T47D (cell line): ENCODE data around the gene SHLD2.
A peak's percentile ranks its signal among the peaks of the same experiment; 100 is the strongest.

Experiments
- DNase-seq, 2 experiments: peaks; one replicate each; pipeline versions ENCODE4 v3.0.0 to v3.0.0-alpha.2; 2011 to 2012; ENCODE audit warnings: low read depth in 1 of 2, low spot score in 1 of 2
- JUND ChIP-seq: IDR thresholded peaks from 2 replicates; pipeline ENCODE4 v1.6.1; 2012; ENCODE audit warnings: low read depth
- in situ Hi-C: cut with HindIII; loops from 2 replicates; pipeline ENCODE4 v1.10.0; 2016; ENCODE audit warnings: low sequenced_read_pairs, low pct_unique_long_range_greater_than_20kb

The SHLD2 gene, protein sequence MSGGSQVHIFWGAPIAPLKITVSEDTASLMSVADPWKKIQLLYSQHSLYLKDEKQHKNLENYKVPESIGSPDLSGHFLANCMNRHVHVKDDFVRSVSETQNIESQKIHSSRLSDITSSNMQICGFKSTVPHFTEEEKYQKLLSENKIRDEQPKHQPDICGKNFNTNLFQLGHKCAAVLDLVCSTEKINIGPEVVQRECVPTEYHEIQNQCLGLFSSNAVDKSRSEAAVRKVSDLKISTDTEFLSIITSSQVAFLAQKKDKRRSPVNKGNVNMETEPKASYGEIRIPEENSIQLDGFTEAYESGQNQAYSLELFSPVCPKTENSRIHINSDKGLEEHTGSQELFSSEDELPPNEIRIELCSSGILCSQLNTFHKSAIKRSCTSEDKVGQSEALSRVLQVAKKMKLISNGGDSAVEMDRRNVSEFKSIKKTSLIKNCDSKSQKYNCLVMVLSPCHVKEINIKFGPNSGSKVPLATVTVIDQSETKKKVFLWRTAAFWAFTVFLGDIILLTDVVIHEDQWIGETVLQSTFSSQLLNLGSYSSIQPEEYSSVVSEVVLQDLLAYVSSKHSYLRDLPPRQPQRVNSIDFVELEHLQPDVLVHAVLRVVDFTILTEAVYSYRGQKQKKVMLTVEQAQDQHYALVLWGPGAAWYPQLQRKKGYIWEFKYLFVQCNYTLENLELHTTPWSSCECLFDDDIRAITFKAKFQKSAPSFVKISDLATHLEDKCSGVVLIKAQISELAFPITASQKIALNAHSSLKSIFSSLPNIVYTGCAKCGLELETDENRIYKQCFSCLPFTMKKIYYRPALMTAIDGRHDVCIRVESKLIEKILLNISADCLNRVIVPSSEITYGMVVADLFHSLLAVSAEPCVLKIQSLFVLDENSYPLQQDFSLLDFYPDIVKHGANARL

DNA sequence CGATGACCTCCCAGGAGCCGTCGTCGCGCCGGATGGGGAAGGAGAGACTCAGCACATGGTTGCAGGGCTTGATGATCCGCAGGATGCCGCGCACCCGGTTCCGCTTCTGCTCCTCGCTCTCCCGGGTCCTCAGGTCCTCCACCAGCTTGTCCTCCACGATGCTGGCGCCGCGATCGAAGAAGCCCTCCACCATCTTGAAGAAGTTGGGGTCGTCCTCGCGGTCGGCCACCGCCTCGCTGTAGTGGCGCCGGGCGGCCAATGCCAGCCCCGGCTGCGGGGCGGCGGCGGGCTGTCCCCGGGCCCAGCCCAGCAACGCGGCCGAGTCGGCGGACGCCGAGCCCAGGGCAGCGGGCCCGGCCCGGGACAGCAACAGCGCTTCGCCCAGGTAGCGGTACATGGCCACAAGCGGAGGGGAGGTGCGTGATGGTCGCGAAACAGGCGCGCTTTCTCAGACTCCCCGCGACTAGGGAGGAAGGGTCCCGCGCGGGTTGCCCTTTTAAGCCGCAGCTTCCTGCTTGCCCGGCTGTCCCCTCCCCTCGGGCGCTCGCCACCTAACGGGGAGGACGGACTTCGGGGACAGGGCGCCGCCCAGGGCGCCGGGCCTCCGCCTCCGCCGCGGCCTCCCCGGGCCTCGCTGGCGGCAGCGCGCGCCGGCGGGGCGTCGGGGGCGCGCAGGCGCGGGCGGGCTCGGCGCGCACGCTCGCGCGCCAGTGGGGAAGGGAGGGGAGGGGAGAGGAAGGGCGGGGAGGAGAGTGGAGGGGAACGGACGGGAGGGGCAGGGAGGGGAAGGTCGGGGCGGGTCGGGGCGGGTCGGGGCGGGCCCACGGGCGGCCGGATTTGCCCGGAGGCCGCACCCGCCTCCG lies at the start of gene SHLD2, which contains the start of gene GLUD1:
SHLD2 (plus strand) TSS at position 834 of the 863 bp plus-strand sequence. CDS start 56,149 bp downstream, outside the sequence.
GLUD1 (minus strand) TSS at position 471 of the 863 bp plus-strand sequence; CDS start at position 397, 74 bp downstream.
- in situ Hi-C loops = no loop called here
- DNase-seq = peak; percentile 91 to 96
- TF ChIP-seq JUND = no peak

DNA sequence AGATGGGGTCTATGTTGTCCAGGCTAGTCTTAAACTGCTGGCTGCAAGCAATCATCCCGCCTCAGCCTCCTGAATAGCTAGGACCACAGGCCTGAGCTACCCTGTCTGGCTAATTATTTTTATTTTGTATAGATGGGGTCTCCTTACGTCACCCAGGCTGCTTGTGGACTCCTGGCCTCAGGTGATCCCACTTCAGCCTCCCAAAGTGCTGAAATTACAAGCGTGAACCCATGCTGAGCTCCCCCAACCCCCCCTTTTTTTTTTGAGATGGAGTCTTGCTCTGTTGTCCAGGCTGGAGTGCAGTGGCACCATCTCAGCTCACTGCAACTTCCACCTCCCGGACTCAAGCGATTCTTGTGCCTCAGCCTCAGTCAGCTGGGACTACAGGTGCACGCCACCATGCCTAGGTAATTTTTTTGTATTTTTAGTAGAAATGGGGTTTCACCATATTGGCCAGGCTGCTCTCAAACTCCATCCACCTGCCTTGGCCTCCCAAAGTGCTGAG lies 49.5 kb upstream of the SHLD2 start:
- in situ Hi-C loops = no loop called here
- DNase-seq = no peak
- no peak for TF ChIP-seq JUND

DNA sequence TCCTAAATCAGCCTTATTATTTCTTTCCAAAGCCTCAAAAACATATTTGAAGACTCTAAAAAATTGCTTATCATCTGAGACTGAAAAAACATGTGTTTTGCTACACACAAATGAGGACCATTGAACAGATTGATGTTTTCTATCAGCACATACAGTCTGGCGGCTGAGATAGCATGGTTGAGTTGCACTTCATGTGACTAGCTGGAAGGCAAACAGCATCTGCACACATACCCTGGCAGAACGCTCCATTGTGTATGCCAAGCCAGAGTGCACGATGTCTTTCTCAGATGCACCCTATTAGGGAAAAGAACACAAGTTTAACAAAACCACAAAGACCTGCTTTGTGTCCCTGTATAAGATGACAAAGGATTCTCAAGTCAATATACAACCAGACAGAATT lies 41.9 kb upstream of the SHLD2 start:
- DNase-seq = no peak
- TF ChIP-seq JUND = no peak
- in situ Hi-C loops = no loop called here

DNA sequence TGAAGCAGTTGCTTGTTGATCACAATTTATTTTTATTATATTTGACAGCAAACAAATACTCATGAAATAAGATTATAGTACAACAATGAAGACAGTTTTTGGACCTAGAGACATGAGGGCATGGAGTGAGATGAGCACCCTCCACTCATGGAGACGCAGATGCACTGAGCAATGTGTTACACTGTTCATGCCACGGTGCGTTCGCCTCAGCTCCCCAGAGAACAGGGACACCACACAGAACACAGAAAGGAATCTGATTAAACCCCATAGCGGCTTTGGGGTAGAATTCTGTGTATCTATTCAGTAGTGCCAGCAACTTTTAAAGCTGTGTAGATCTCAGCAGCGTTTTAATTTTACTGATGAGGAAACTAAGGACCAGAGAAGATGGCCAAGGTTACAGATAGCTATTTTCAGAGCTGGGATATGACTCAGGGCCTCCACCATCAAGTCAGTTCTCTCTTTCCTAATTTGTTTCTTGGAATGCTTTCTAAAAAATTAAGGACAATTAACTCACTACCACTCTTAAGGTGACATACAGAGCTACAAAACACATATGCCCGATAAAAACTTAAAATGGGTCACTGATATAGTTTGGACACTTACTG lies 41.3 kb upstream of the SHLD2 start:
- in situ Hi-C loops = no loop called here
- TF ChIP-seq JUND = no peak
- DNase-seq = no peak

DNA sequence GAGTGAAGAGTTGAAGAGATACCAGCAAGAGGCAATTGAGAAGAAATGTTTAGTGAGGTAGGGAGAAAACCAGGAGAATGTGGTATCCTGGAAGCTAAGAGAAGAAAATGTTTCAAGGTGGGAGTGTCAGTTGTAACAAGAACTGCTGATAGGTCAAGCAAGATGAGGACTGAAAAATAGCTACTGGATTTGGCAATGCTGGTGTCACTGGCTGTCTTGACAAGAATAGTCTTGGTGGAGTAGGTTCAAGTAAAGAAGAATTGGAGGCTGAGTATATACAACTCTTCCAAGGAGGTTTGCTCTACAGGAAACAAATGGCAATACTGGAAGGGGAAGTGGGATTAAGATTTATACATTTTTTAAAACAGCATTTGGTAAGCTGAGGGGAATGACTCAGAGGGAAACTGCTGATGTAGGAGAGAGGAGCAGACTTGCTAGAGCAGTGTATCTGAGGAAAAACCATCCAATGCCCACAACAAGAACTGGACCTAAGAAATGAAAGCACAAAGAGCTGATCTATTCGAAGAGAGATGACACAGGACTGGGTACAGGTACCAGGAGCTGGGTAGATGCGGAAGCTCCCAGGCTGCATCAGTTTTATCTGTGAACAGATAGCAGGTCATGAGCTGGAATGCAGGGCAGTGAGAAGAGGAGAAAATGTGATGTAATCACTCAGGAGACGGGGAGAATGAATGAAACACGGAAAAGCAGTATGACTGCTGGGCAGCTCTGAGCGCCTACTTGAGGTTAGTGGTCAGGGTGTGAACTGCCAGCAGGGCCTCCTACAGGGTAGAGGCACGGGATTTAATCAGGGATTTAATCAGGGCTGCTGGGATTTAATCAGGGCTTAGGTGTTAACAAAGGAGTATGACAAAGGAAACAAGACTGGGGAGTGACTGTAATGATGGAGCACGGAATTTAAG lies 40.4 kb upstream of the SHLD2 start:
- TF ChIP-seq JUND = no peak
- no peak for DNase-seq
- in situ Hi-C loops = no loop called here

DNA sequence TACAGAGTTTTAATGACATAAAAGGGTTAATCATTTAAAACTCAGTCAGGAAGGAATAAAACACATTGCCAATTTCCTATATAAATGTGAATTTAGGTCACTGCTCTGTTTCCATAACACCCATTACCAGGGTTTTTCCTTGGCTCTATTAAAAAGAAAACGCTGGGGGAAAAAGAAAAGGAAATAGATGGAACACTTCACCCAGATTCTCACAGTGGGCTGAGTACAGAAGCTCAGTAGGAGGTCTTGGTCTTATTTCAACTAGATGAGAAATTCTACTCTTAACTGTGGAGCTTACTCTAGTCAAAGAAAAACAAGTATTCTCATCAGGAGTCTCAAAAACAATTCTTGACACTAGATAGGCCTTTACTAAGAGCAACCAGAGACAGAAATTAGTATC lies 36.8 kb upstream of the SHLD2 start:
- TF ChIP-seq JUND = no peak
- in situ Hi-C loops = no loop called here
- no peak for DNase-seq

DNA sequence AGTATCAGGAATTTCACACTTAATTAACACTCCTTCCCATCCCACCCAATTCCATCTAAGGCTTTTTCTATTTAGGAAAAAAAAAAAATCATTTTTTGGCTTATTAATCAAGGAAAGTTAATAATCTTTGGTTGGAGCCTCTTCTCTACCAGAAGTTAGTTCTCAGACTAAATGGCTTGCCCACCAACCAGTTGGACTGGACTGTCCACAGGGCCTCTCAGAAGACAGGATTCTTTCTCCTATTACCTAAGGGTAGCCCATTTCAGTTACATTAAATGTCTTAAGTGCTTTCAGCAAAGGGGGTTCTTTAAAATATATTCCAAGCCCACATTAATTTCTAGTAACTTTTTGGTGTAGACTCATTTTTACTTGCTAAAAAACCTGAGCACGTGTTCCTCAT lies 35.6 kb upstream of the SHLD2 start:
- TF ChIP-seq JUND = no peak
- peak in 1 of 2 experiments; percentile 54 for DNase-seq
- in situ Hi-C loops = no loop called here

DNA sequence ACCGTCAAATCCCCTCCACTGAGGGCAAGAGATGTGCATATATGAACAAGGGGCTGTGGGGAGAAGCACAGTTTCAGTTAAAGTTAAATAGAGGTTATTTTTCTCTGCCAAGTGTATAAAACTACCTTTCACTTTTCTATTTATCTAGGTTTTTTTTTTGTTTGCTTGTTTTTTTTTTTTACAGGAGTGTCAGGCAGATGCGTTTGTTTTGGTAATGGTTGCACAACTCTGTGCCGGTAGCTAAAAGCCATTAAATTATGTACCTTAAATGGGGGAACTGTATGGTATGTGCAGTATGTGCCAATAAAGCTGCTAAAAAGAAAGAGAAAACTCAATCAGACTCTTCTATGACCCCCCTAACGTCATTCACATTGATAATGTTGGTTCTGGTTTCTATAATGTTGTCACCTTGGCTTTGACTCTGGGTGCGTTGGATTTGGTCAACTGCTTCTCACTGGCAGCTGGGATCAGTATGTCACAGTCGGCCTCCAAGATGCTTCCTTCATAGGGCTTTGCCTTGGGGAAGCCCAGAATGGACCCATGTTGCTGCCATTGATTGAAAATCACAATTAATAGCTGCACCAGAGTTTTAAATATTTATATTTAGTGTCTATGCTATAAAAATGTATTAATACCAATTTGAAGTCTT lies 34.6 kb upstream of the SHLD2 start:
- TF ChIP-seq JUND = no peak
- DNase-seq = peak in 1 of 2 experiments; percentile 11
- in situ Hi-C loops = no loop called here

DNA sequence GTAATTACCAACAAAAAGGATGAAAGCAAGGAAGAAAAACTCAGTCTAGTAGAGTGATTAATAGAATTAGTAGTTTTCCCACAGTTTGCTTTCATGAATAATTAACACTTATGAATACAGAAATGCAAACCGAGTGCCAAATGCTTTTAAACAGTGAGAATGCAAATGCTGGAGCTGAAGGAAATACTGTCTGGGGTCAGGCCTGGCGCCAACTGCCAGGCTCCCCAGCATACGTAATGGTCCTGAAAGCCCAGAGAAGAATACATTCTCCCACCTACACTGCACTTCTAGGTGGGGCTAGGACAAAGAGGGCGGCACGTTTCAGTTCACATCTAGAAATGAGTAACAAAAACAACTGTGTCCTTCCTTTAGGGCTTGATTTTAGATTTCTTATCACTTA lies 30.4 kb upstream of the SHLD2 start:
- TF ChIP-seq JUND = no peak
- in situ Hi-C loops = no loop called here
- DNase-seq = no peak

DNA sequence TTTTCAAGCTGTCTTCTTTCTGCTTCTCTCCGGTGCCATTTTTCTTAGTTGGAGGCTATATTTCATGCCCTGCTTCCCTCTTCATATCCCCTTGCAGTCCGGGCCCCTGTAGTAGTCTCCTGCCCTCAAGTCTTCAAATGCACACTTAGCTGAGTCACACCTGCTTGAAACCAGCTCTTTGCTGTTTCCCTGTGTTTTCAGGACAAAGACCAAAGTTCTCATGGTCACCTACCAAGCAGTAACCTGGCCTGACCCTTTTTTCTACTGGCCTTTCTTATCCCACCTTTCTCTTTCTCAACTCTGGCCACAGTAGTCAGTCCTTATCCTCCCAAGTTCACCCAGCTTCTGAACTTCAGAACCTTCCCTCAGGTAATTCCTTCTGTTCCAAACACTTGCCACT lies 28.8 kb upstream of the SHLD2 start:
- in situ Hi-C loops = no loop called here
- no peak for TF ChIP-seq JUND
- DNase-seq = no peak
